SH-SY5Y (cell line): ENCODE results near the gene SLC44A1.

Experiments
- GATA2 ChIP-seq: IDR thresholded peaks from 2 replicates; pipeline ENCODE4 v1.6.1; 2011; ENCODE audit warnings: mild to moderate bottlenecking, low read depth, low read length
- GATA3 ChIP-seq: IDR thresholded peaks from 2 replicates; pipeline ENCODE4 v1.6.1; 2011; ENCODE audit warnings: low read depth, mild to moderate bottlenecking, low read length, moderate library complexity

DNA sequence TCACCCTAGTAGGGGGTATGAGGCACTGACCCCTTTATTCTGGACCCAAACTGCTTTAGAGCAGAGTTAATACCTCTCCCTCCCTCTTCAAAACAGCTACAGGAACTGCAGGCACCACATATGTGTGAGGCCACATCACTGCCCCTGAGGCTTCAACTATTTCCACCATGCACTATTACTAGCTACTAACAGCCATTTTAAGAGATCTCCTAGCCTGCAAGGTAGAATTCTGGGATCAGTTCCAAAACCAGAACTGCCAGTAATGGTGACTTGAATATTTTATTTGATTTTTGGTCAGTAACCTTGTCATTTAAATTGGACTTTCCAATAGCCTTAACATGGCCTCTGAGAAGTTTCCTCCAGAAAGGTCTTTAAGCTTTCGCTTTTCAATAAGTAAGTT lies 148.1 kb downstream of the SLC44A1 start:
- TF ChIP-seq GATA3 (no peak), GATA2 (no peak)
